SKM-1 (cell line): ENCODE data around the gene PRR12.

Experiments
- DNase-seq: peaks from one replicate; lab custom pipeline; 2025; ENCODE audit not compliant: unreplicated experiment; lab: John Stamatoyannopoulos, UW

PRR12 gene

GRCh38 chr19:49590971-49591730 lies at the start of gene PRR12:
Gene PRR12 (plus strand): TSS chr19:49591182. CDS start chr19:49591655, 473 bp downstream.
- DNase-seq, result peak; percentile 7

- DNase-seq, result no peak
Measured at GRCh38 chr19:49541914-49542313, 49.1 kb upstream of the PRR12 start.

- no peak for DNase-seq
Measured at GRCh38 chr19:49542446-49542845, 48.5 kb upstream of the PRR12 start.

GRCh38 chr19:49543032-49543431 lies 48.0 kb upstream of the PRR12 start:
- DNase-seq, result no peak

GRCh38 chr19:49544154-49544553 lies 46.8 kb upstream of the PRR12 start:
- no peak for DNase-seq

GRCh38 chr19:49546825-49547565 lies 44.0 kb upstream of the PRR12 start:
- DNase-seq, result peak; percentile 4

GRCh38 chr19:49549045-49549444 lies 41.9 kb upstream of the PRR12 start:
- DNase-seq, result no peak

GRCh38 chr19:49551531-49551930 lies 39.5 kb upstream of the PRR12 start:
- DNase-seq, result no peak

- no peak for DNase-seq
Measured at GRCh38 chr19:49552749-49553148, 38.2 kb upstream of the PRR12 start.

GRCh38 chr19:49553451-49554271 lies 37.3 kb upstream of the PRR12 start:
- DNase-seq, result no peak

GRCh38 chr19:49554701-49555181 lies 36.2 kb upstream of the PRR12 start:
- no peak for DNase-seq

- no peak for DNase-seq
Measured at GRCh38 chr19:49555600-49556411, 35.2 kb upstream of the PRR12 start.

- no peak for DNase-seq
Measured at GRCh38 chr19:49556412-49557398, 34.3 kb upstream of the PRR12 start.

- DNase-seq, result no peak
Measured at GRCh38 chr19:49557641-49558325, 33.2 kb upstream of the PRR12 start.

- no peak for DNase-seq
Measured at GRCh38 chr19:49558591-49558990, 32.4 kb upstream of the PRR12 start.

- no peak for DNase-seq
Measured at GRCh38 chr19:49559443-49559842, 31.5 kb upstream of the PRR12 start.

- DNase-seq, result no peak
Measured at GRCh38 chr19:49559928-49560327, 31.1 kb upstream of the PRR12 start.

- no peak for DNase-seq
Measured at GRCh38 chr19:49560358-49560900, 30.6 kb upstream of the PRR12 start.
